ENCODE data around the gene SGSM2. TPM values are rescaled to one million over a fixed set of nuclear protein-coding genes. Genes with fewer than 3 reads are reported as not detected.

SGSM2 gene
- total and polyA plus RNA-seq, 9 donors, result 9.3 to 50.6 (median 42.4) TPM

DNA sequence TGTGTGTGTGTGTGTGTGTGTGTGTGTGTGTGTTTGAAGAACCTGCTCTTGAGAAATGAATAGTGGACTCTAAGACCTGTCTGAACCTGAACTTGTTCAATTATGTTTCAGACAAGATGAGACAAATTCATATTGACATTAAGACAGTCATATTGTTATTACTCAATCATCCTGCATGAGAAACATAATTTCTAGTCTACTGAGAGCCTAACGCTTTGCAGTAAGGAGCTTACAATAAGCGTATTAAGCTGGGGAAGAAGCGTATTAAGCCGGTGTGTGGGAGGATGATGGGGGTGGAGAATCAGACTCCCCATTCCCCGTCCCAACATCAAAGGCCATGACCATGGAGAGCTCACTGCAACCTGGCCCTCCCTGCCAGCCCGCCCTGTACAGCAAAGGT, 86.0 kb downstream of the SGSM2 start:
- Histone ChIP-seq H3K27me3 (no peaks in the 10 kb centered on the region), H3K4me3 (no peak overlapping the region), H3K9me3 (no peaks in the 10 kb centered on the region), H3K36me3 (no peaks in the 10 kb centered on the region), H3K4me1 (ENCODE audit: insufficient read depth) (peaks cover 9% of the 10 kb centered on the region), H3K27ac (no peak overlapping the region)
- intact Hi-C loops (cut with DNase I), result loop anchor here in 1 of 4 donors (5.0 kb wide), 1 partner anchor 89 kb away; the partner anchor contains the start of gene METTL16
- DNase-seq, result no peak
- TF ChIP-seq EP300 (IDR thresholded peaks at IDR 0.05) (no peak), CTCF (IDR thresholded peaks at IDR 0.05) (no peak), POLR2A (IDR thresholded peaks at IDR 0.05) (no peak)
- WGBS, 3 donors, result 77% methylated on average over 6 of the region's 6 CpGs

- TF ChIP-seq EP300 (IDR thresholded peaks at IDR 0.05) (no peak), POLR2A (IDR thresholded peaks at IDR 0.05) (no peak), CTCF (IDR thresholded peaks at IDR 0.05) (no peak)
- Histone ChIP-seq H3K9me3 (no peaks in the 10 kb centered on the region), H3K27ac (no peak overlapping the region), H3K4me1 (ENCODE audit: insufficient read depth) (no peaks in the 10 kb centered on the region), H3K4me3 (no peak overlapping the region), H3K36me3 (no peaks in the 10 kb centered on the region), H3K27me3 (no peaks in the 10 kb centered on the region)
- WGBS, 3 donors, result 37 to 45% (median 41%) methylated on average over 2 of the region's 2 CpGs
- intact Hi-C loops (cut with DNase I), result no loop called here
- DNase-seq, result no peak
These were observed 89.9 kb downstream of the SGSM2 start for GRCh38 chr17:2427215-2427614.

- TF ChIP-seq EP300 (IDR thresholded peaks at IDR 0.05) (no peak), POLR2A (IDR thresholded peaks at IDR 0.05) (no peak)
- no peaks in the 10 kb centered on the region for H3K4me1 ChIP-seq (ENCODE audit: insufficient read depth)
- no peak overlapping the region for H3K27ac ChIP-seq
- no peaks in the 10 kb centered on the region for H3K9me3 ChIP-seq
- intact Hi-C loops (cut with DNase I), result no loop called here
- no peak for DNase-seq
- H3K36me3 ChIP-seq, result no peaks in the 10 kb centered on the region
- 91 to 98% (median 98%) methylated on average over 1 of the region's 1 CpG for WGBS, 3 donors
- no peaks in the 10 kb centered on the region for H3K27me3 ChIP-seq
- no peak overlapping the region for H3K4me3 ChIP-seq
These were observed 90.6 kb downstream of the SGSM2 start for GRCh38 chr17:2427910-2428309.

Small RNA genes lying within 50 kb of the gene (small RNA-seq; reads per million reads assigned to genes)
- gene AC006435.3 (not detected), gene AC006435.4 (not detected), gene SNORD91A (1,017 reads per million, percentile 97 among the genes with 10 or more reads in this experiment), gene SNORD91B (218 reads per million, percentile 93 among the genes with 10 or more reads in this experiment)

Other genes with a start within 250 kb of the SGSM2 start
- 10 to 100 TPM; 33.8 to 66.0 (median 57.9) TPM for gene SMG6, start 33.7 kb upstream of the SGSM2 start, total RNA-seq
- 10 to 100 TPM; 36.5 to 51.0 TPM for gene SMG6, start 33.7 kb upstream of the SGSM2 start, polyA plus RNA-seq
- 10 to 100 TPM in 4 of 7 donors, 1 to 10 TPM in 3; 5.2 to 18.5 (median 10.5) TPM for gene SRR, start 33.6 kb upstream of the SGSM2 start, total RNA-seq
- 10 to 100 TPM in 1 of 2 donors, 1 to 10 TPM in 1; 4.2 to 18.7 TPM for gene SRR, start 33.6 kb upstream of the SGSM2 start, polyA plus RNA-seq
- 10 to 100 TPM; 13.4 to 31.0 (median 23.7) TPM for gene TSR1, start 1.0 kb upstream of the SGSM2 start, total RNA-seq
- 10 to 100 TPM; 11.3 to 23.2 TPM for gene TSR1, start 1.0 kb upstream of the SGSM2 start, polyA plus RNA-seq
- gene MNT, start 63.6 kb downstream of the SGSM2 start, total RNA-seq, result 10 to 100 TPM in 6 of 7 donors, 1 to 10 TPM in 1; 5.4 to 37.0 (median 27.3) TPM
- 10 to 100 TPM in 1 of 2 donors, 1 to 10 TPM in 1; 5.0 to 15.4 TPM for gene MNT, start 63.6 kb downstream of the SGSM2 start, polyA plus RNA-seq
- 10 to 100 TPM; 18.4 to 69.1 (median 42.7) TPM for gene METTL16, start 174.4 kb downstream of the SGSM2 start, total RNA-seq
- 10 to 100 TPM; 26.3 to 26.8 TPM for gene METTL16, start 174.4 kb downstream of the SGSM2 start, polyA plus RNA-seq